Measurements from ENCODE around the gene HERC3.

- TF ChIP-seq MAX (IDR thresholded peaks at IDR 0.05; ENCODE audit: insufficient read depth, insufficient read length) (no peak), POLR2A (IDR thresholded peaks at IDR 0.05; ENCODE audit: low read depth, low read length) (no peak), CTCF (IDR thresholded peaks at IDR 0.05; ENCODE audit: extremely low read depth in 1 of 2, insufficient read depth in 1 of 2, low read depth in 1 of 2, low read length in 2 of 2) (no peak), POLR2AphosphoS5 (IDR thresholded peaks at IDR 0.05; ENCODE audit: insufficient read depth, low read depth, low read length) (no peak), FOS (IDR thresholded peaks at IDR 0.05; ENCODE audit: borderline replicate concordance, insufficient read depth, low read length) (no peak), GATA2 (IDR thresholded peaks at IDR 0.05; ENCODE audit: insufficient read depth, insufficient read length, low read depth, low read length) (no peak), EZH2 (IDR thresholded peaks at IDR 0.05; ENCODE audit: borderline replicate concordance, low read depth, low read length, severe bottlenecking) (no peak), JUN (IDR thresholded peaks at IDR 0.05; ENCODE audit: borderline replicate concordance, insufficient read depth, insufficient read length, low read depth) (no peak), MYC (IDR thresholded peaks at IDR 0.05; ENCODE audit: low read depth, low read length) (no peak)
Measured at GRCh38 chr4:88681209-88681608, 88.9 kb downstream of the HERC3 start.

Measured in endothelial cell of umbilical vein (primary cell).